PC-9 (cell line): Measurements from ENCODE around the gene CYBA.

Experiments used
- CTCF ChIP-seq: fragments of 200-600 bp; sonication (generic); conservative IDR thresholded peaks from 2 replicates; pipeline ENCODE4 v1.6.1; 2017; ENCODE audit warnings: mixed run types, antibody characterized with exemption, mild to moderate bottlenecking, moderate library complexity
- EZH2 ChIP-seq: fragments of 200-600 bp; sonication (generic); IDR thresholded peaks from 2 replicates; pipeline ENCODE4 v1.8.0; 2017; ENCODE audit warnings: antibody characterized with exemption, low read depth

GRCh38 chr16:88627531-88628411, 23.1 kb downstream of the CYBA start:
- no peak for TF ChIP-seq CTCF
- no peak for TF ChIP-seq EZH2
